Dermis blood vessel endothelial cell (primary cell): Measurements from ENCODE around the gene COPG1. TPM values are rescaled to one million over a fixed set of nuclear protein-coding genes. Genes with fewer than 3 reads are reported as not detected.

Experiments used
- DNase-seq: peaks from one replicate; pipeline ENCODE4 v3.0.0; 2010
- total RNA-seq: library from RNA; depleted of rRNA; stranded (reverse); fragments of >200 nt; gene quantifications from 2 replicates; pipeline ENCODE4 v1.2.3, GENCODE V29; 2014

The COPG1 gene
- total RNA-seq, 1 donor from 2014 or later: 225 TPM

DNA sequence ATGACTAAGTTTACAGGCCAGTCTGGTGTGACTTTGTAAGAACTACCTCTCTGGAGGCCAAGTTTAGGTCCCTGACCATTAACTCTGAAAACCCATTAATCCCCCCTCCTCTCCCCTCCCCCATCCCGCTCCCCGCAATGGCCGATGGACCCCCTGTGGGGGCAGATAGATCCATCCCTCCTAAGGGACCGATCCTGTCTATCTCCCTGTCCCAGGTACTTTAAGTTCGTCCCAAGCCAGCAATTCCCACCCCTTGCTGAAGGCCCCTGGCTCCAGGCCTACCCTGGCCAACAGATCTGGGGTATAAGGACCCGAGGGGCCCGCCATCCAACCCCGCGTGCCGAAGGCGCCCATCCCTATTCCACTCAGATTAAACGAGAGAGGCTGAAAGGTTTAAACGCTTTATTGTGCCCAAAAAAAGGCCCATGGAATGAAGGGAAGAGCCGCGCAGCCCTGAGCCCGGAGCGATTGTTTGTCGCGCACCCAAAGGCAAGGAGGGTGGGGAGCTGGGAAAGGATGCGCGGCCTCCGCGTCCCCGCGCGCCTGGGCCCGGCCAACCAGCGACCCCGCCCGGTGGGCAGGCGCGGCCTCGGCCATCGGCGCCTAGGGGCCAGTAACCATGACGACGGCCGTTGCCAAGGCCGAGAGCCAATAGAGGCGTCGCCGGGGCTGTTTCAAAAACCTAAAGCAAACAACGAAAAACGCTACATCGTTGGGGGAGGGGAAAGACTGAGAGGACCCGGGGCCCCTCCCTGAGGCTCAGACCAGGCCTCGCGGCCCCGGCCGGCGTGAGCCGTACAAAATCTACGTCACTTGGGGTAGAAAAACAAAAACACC, 65.2 kb downstream of the COPG1 start:
- DNase-seq: peak; percentile 91

DNA sequence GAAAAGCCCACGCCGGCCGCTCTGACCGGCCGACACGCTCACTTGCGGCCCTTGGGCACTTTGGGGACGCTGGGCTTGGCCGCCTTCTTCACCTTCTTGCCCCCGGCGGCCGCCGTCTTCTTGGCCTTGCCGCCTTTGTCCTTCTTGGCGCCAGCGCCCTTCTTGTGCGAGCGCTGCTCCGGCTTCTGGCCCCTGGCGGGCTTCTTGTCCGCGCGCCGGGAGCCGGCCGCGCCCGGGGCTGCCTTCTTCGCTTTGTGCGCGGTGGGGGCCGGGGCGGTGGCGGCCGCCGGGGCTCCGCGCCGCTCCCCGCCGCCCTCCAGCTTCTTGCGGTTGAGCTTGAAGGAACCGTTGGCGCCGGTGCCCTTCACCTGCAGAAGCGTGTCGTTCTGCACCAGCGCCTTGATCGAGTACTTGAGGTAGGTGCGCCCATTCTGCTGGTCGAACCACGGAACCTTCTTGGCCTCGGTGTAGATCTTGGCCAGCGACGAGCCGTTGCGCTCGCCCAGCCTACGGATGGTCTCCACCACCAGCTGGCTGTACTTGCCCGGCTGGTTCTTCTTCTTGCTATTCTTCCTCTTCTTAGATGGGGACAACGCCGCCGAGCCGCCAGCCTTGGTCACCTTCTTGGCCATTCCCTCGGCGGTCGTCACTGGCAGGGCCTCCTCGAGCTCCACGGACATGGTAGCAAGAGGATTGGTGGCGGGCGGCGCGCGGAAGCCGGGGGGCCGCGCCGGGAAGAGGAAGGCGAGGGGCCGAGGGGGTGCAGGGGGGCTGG, 66.0 kb downstream of the COPG1 start:
- peak; percentile 52 for DNase-seq

DNA sequence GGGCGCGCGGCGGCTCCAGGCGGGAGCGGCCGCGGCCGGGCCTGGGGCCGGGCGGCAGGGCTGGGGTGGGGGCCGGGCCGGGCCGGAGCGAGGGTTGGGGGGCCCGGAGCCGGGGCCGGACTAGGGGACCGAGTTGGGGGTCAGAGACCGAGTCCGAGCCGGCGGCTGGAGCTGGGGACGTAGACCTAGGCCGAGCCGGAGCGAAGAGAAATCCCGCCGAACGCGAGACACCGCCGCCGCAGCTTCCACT, 66.5 kb downstream of the COPG1 start:
- DNase-seq: no peak

DNA sequence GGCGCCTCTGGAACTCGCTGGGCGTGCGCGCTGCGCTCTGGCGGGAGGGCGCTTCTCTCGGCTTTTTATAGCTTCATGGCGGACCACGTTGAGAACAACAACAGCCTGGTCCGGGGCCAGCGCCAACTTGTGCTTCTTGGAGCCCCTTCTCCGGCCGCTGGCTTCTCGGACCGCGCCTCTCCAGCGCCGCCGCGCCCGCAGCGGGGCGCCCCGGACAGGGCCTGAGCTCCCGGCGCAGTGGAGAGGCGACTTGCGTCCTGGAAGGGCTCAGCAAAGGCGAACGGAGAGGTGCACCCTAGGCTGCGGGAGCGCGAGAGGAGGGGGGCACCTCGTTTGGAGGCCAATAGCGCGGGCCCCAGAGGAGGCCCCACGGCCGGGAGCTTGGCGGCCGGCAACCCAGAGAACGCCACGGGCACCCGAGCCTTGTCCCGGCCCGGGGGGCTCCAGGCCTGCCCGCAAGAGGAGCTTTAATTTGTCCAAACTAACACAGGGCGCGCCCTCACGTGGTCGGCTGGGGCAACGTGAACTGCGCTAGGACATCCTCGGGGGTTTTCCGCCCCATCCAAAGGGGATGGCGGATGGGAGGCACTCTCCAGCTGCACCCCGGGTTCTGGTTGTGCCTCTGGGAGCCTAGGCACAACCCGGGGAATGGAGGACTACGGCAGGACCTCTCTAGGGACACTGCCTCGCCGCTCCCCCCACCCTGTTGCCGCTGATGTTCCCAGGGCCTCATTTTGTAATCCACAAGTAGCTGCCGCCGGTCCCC, 67.0 kb downstream of the COPG1 start:
- peak; percentile 86 for DNase-seq

DNA sequence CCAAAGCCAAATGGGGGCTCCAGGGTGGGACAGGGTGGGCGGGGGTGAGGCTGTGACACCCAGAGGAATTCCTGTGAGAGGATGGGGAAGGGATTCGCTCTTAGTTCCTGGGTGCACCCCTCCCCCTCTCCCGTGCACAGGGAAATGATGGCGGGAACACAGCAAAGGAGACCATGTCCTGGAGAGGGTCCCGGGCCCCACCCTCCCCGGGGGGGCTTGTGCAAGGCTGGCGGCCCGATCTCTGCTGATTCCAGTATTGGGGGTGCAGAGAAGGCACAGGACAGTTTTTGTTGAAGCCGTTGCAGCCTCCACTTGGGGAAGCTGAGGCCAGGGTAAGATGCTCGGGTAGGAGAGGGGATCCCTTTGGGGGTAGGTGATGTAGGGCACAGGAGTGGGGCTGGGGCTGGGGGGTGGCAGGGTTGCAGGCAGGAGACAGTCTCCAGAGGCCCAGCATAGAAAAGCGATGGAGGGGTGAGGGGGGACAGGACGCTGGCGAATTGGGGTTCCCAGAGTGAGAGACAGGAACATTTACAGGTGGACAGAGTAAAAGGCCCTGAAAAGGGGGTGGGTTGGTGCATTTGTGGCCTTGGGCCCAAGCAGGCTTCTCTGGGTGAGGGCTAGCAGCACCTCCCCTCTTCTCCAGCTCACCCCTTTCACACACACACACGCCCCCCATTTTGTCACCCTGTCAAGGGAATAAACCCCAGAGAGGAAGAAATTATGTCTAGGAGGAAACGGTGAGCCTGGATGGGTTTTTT, 67.8 kb downstream of the COPG1 start:
- no peak for DNase-seq

DNA sequence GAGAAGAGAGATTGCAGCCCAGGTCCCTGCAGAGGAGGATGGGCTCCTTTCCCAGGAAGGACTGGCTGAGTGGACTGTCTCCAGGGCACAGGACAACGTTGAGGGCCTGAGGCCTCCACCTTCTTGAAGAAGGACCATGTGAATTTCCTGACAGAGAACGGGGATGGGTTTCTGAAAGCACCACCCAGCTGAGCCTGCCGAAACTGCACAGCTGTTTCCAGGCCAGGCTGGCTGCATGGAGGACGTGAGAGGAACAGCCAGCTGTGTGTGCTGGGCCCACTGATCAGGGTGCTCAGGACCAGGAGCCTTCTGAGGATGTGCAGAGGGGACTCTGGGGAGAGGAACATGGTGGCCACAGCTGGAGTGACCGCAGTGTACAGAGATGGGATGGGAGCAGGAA, 68.4 kb downstream of the COPG1 start:
- no peak for DNase-seq

DNA sequence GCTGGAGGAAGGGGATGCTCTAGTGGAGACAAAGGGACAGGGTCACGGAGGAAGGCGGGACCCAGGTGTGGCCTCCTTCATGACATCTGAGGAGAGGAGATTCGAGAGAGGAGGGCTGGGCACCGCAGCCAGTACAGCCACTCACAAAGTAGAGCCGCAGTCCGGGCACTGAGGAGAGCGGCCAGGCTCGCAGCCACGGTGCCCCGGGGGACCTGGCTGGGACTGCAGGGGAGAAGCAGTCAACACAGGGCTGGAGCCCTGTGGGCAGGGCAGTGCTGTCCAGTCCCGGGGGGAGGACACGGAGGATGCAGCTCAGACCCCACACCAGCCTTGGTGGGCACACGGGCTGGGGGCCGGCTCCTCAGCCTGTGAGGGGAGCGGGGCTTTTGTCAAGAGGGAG, 69.5 kb downstream of the COPG1 start:
- no peak for DNase-seq

DNA sequence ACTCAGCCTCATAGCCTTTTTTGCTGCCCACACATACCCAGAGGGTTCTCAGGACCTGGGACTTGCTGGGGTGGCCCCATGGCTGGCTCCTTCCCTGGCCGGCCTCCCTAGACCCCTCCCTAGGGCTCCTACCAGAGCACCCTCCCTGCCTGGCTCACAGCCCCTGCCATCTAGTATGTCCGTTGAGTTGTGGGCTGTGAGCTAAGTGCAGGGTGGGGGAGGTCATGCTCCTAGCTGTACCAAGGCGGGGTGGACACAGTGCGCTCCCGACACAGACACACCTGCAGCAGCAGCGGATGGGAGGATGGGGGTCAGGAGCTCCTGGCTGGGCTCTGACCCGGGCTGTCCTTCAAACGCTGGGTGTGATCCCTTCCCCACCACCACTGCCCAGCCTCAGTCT, 70.9 kb downstream of the COPG1 start:
- DNase-seq: no peak

DNA sequence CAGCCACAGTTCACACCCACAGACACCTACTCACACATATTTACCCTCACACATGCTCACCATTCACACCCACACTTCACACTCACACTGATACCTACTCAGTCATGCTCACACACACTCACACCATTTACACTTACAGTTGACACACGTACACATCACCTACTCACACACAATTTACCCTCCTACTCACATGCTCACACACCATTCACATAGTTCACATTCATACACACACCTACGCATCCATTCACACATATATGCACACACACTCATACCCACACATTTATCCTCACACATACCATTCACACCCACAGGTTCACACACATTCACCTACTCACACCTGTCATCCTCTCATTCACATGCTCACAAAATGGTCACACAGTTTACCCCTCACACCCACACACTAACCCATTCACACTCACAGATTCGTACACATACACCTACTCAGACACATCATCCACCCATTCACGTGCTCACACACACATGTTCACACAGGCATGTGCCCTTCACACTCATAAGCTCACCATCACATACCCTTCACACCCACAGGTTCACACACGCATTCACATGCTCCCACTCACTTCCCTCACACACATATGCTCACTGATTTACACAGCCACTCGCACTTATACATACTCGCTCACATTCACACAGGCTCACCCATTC, 71.5 kb downstream of the COPG1 start:
- no peak for DNase-seq

DNA sequence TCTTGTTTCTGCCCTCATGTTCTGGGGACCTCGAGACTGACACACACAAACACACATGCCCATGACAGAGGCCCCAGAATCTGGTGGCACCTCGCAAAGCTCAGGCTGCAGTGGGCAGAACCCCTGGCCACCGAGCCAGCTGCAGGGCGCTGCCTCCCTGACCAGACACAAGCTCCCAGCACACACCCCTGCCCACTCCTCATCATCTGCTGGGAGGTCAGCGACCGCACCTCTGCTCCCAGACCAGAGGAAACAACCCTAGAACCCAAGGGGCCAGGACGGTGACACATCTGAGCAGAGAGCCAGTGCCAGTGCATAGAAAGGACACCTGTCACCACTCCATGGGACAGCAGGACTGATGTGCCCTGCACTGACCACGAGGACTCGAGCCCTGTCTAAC, 72.5 kb downstream of the COPG1 start:
- DNase-seq: no peak

DNA sequence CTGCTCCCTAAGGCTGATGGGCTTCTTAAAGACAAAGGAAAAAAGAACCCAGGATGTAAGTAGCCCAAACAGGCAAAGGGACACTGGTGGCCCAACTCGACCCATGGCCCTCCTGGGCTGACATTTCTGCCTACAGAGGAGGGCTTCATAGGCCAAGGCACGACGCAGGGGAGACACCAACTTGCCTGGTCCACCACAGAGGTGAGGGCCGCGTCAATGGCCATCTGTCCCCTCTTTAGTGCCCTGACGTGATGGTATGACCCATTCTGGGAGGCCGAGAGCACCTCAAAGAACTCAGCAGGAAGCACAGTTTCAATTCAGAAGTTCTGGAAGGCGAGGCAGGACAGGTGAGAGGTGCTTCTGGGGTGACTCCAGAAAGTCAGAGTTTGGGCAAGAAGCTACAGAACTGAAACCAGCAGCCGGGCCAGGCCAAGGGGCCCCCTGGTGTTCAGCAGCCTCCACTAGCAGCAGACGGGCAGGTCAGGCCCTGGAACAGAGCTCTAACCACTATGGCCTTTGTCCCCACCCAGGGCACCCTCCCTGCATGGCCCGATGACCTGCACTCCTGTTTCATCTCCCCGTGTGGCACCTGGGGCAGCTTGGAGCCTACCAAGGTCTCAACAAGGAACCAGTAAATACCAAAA, 74.4 kb downstream of the COPG1 start:
- DNase-seq: peak; percentile 19

DNA sequence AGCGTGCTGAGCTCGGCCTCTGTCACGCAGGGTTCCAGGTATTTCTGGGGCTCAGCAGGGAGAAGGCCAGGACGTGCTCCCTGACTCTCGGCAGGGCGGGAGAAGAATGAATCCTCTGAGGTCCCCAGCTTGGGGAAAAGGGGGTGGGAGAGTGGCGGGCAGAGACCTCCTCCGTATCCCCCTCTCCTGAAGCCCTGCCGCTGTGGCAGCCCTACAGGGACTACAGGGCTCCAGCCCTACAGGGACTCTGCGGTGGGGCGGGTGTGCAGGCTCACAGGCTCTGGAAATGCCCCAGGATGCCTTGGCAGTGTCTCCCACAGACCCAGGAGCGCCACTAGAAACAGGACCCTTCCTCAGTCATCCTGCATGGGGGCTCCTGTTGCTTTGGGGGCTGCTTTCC, 75.4 kb downstream of the COPG1 start:
- DNase-seq: no peak

DNA sequence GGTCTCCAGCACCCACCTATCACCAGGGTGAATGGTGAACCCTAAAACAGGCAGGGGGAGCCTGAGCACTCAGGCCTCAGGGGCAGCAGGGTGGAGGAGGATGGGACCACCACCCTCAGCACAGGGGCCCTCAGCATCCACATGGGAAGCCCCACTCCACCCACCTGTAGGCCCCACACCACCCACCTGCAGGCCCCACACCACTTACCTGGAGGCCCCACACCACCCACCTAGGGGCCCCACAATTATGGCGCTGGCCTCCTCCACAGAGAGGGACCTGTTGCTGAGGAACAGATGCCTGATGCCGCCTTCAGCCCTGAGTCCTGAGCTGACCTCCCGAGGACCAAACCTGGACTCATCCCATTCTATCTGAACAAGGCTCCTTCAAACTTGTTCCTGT, 76.0 kb downstream of the COPG1 start:
- DNase-seq: no peak

DNA sequence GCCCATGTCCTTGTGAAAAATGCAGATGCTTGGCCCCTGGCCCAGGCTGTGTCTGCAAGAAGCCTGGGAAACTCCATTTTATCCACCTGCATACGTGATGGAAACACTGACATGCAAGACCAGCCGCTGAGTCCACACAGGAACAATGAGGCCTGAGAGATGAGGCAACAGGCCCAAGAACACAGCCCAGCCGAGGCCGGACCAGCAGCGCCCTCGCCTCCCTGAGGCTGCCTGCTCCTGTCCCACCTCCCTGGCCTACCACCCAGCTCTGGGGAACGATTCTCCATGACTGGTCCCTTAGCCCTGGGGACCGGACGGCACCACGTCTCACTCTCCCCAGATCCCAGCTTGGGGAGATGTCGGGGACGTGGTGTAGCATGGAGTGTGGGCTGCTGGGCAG, 76.7 kb downstream of the COPG1 start:
- DNase-seq: no peak

DNA sequence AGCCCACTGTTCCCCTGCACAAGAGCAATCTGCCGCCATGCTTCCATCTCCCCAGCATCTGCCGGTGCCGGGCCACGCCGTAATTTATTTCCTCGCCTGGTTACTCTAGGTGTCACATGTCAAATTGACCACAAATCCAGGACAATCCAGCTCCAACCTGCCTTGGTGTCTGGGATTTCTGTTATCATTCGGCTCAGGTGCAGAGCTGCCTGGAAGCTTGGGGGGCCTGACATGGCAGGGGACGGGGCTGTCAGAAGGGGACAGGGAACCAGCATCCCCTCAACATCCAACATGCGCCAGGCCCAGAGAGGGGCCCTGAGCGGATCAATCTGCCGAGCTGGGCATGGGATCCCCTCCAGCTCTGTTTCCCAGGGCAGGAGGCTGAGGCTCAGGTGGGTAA, 77.2 kb downstream of the COPG1 start:
- DNase-seq: no peak

Other genes starting within 250 kb of the COPG1 start
- gene EFCC1, start 248.3 kb upstream of the COPG1 start, total RNA-seq: 5.9 and 12.1 TPM in 2 replicates
- gene GP9, start 188.8 kb upstream of the COPG1 start, total RNA-seq: not detected in 2 replicates
- 68.8 and 116 TPM in 2 replicates for gene RAB43, start 127.8 kb upstream of the COPG1 start, total RNA-seq
- 37.9 and 57.6 TPM in 2 replicates for gene ISY1, start 88.5 kb upstream of the COPG1 start, total RNA-seq
- gene CNBP, start 65.7 kb upstream of the COPG1 start, total RNA-seq: 251 and 283 TPM in 2 replicates
- 31.3 and 40.0 TPM in 2 replicates for gene HMCES, start 29.3 kb downstream of the COPG1 start, total RNA-seq
- not detected in 2 replicates for gene EFCAB12, start 179.0 kb downstream of the COPG1 start, total RNA-seq
- 26.4 and 30.4 TPM in 2 replicates for gene MBD4, start 190.3 kb downstream of the COPG1 start, total RNA-seq
- gene IFT122, start 190.6 kb downstream of the COPG1 start, total RNA-seq: 28.4 and 43.5 TPM in 2 replicates